Esophagus squamous epithelium (tissue), 5 donors: ENCODE data around the gene MAPKAP1. TPM values are rescaled to one million over a fixed set of nuclear protein-coding genes. Genes with fewer than 3 reads are reported as not detected.

Experiments used
- DNase-seq: peaks from one replicate; lab custom pipeline; 2025; lab: John Stamatoyannopoulos, UW
- H3K27ac ChIP-seq, 4 donors: fragments of 200-600 bp; sonication (generic); one replicate each; pipeline ENCODE4 v1.5.1; 2016 to 2019; ENCODE audit warnings: mild to moderate bottlenecking in 1 of 4
- H3K27me3 ChIP-seq, 4 donors: fragments of 200-600 bp; sonication (generic); 1 replicate in 3 of 4; 2 replicates in 1 of 4; pipeline versions ENCODE4 v1.5.1 to v1.6.0; 2017 to 2021; ENCODE audit warnings: antibody characterized with exemption in 1 of 4
- H3K36me3 ChIP-seq, 3 donors: fragments of 200-600 bp; sonication (generic); one replicate each; pipeline ENCODE4 v1.5.1; 2016 to 2019
- H3K4me1 ChIP-seq, 3 donors: fragments of 200-600 bp; sonication (generic); one replicate each; pipeline ENCODE4 v1.5.1; 2017 to 2019
- H3K4me3 ChIP-seq, 4 donors: fragments of 200-600 bp; sonication (generic); 1 replicate in 3 of 4; 2 replicates in 1 of 4; pipeline ENCODE4 v1.5.1; 2016 to 2019; ENCODE audit warnings: mild to moderate bottlenecking in 2 of 4, moderate library complexity in 1 of 4
- H3K9me3 ChIP-seq, 3 donors: fragments of 200-600 bp; sonication (generic); one replicate each; pipeline ENCODE4 v1.5.1; 2016 to 2019
- CTCF ChIP-seq, 6 experiments: fragments of 450-650 bp in 4 of 6; fragments of 200-600 bp in 2 of 6; sonication (generic) in 2 of 6; IDR thresholded peaks; one replicate each; pipeline ENCODE4 v1.5.1; 2016 to 2019; ENCODE audit warnings: antibody characterized with exemption in 6 of 6, mild to moderate bottlenecking in 4 of 6, moderate library complexity in 4 of 6
- POLR2A ChIP-seq, 4 donors: fragments of 450-650 bp; IDR thresholded peaks; one replicate each; pipeline ENCODE4 v1.6.1; 2017; ENCODE audit warnings: antibody characterized with exemption in 4 of 4, mild to moderate bottlenecking in 4 of 4, moderate library complexity in 3 of 4
- WGBS, 2 donors: methylation state at CpG; one replicate each; pipeline ENCODE4 v1.1.5; 2018; 5-methylcytosine and 5-hydroxymethylcytosine counted together
- intact Hi-C: fragments of 100-400 bp; cut with DNase I; formaldehyde crosslinking; loops from one replicate; pipeline ENCODE4 v1.15.0; 2022
- total RNA-seq, 4 donors: library from RNA; depleted of rRNA; stranded (reverse); fragments of >200 nt; gene quantifications; one replicate each; pipeline ENCODE4 v1.1.0, GENCODE V29; 2016
- donor health status: DM: yes; HTN: yes; CAD: no.

The MAPKAP1 gene
- total RNA-seq, 4 donors from 2014 or later: 59.0 to 87.0 (median 70.9) TPM

- no peak overlapping the region for H3K27ac ChIP-seq
- no peak for TF ChIP-seq CTCF (IDR thresholded peaks at IDR 0.05)
- TF ChIP-seq POLR2A (IDR thresholded peaks at IDR 0.05): no peak
- H3K27me3 ChIP-seq: no peaks in the 10 kb centered on the region
- H3K36me3 ChIP-seq: no peaks in the 10 kb centered on the region
- WGBS, 2 donors: 75 to 79% methylated on average over 5 of the region's 5 CpGs
- peaks cover 17 to 65% (median 24%) of the 10 kb centered on the region in 3 donors for H3K4me1 ChIP-seq
- no peak overlapping the region for H3K4me3 ChIP-seq
- DNase-seq: no peak
- no peaks in the 10 kb centered on the region for H3K9me3 ChIP-seq
- intact Hi-C loops: loop anchor here (5.0 to 10.0 kb wide), 2 partner anchors 72 to 199 kb away; no protein-coding TSS in a partner anchor
These were observed 72.8 kb downstream of the MAPKAP1 start for GRCh38 chr9:125634040-125634717.

GRCh38 chr9:125633116-125633745 lies 73.8 kb downstream of the MAPKAP1 start:
- DNase-seq: no peak
- no peaks in the 10 kb centered on the region for H3K27me3 ChIP-seq
- H3K4me1 ChIP-seq: peaks cover 17 to 57% (median 24%) of the 10 kb centered on the region in 3 donors
- intact Hi-C loops: loop anchor here (5.0 to 10.0 kb wide), 2 partner anchors 71 to 198 kb away; no protein-coding TSS in a partner anchor
- WGBS, 2 donors: 38 to 64% methylated on average over 2 of the region's 2 CpGs
- H3K9me3 ChIP-seq: no peaks in the 10 kb centered on the region
- no peaks in the 10 kb centered on the region for H3K36me3 ChIP-seq
- H3K27ac ChIP-seq: peak overlapping the region in 2 of 4 donors; percentile 11 to 61
- no peak for TF ChIP-seq POLR2A (IDR thresholded peaks at IDR 0.05)
- TF ChIP-seq CTCF (IDR thresholded peaks at IDR 0.05): no peak
- H3K4me3 ChIP-seq: no peak overlapping the region

- DNase-seq: no peak
- Histone ChIP-seq H3K27me3 (no peaks in the 10 kb centered on the region), H3K4me1 (peaks cover 17 to 57% (median 24%) of the 10 kb centered on the region in 3 donors), H3K4me3 (no peak overlapping the region), H3K9me3 (no peaks in the 10 kb centered on the region), H3K27ac (peak overlapping the region in 3 of 4 donors; percentile 11 to 61 (median 40)), H3K36me3 (no peaks in the 10 kb centered on the region)
- no peak for TF ChIP-seq POLR2A (IDR thresholded peaks at IDR 0.05)
- WGBS, 2 donors: 51 to 54% methylated on average over 3 to 4 of the region's 4 CpGs
- intact Hi-C loops: loop anchor here (5.0 to 10.0 kb wide), 2 partner anchors 70 to 198 kb away; no protein-coding TSS in a partner anchor
These were observed 74.5 kb downstream of the MAPKAP1 start for GRCh38 chr9:125632321-125633115.

GRCh38 chr9:125631391-125632085 lies 75.5 kb downstream of the MAPKAP1 start:
- H3K36me3 ChIP-seq: no peaks in the 10 kb centered on the region
- H3K4me3 ChIP-seq: no peak overlapping the region
- no peaks in the 10 kb centered on the region for H3K27me3 ChIP-seq
- H3K9me3 ChIP-seq: no peaks in the 10 kb centered on the region
- DNase-seq: no peak
- 65 to 66% methylated on average over 6 to 7 of the region's 7 CpGs for WGBS, 2 donors
- intact Hi-C loops: loop anchor here (5.0 to 10.0 kb wide), 2 partner anchors 69 to 197 kb away; no protein-coding TSS in a partner anchor
- peaks cover 17 to 57% (median 24%) of the 10 kb centered on the region in 3 donors for H3K4me1 ChIP-seq
- peak overlapping the region in 1 of 4 donors; percentile 61 for H3K27ac ChIP-seq
- TF ChIP-seq POLR2A (IDR thresholded peaks at IDR 0.05): no peak
- TF ChIP-seq CTCF (IDR thresholded peaks at IDR 0.05): peak in 5 of 6 experiments; percentile 39 to 77 (median 56)

- Histone ChIP-seq H3K27ac (no peak overlapping the region), H3K4me3 (no peak overlapping the region), H3K9me3 (no peaks in the 10 kb centered on the region), H3K4me1 (peaks cover 23 to 63% (median 24%) of the 10 kb centered on the region in 3 donors), H3K36me3 (no peaks in the 10 kb centered on the region), H3K27me3 (no peaks in the 10 kb centered on the region)
- intact Hi-C loops: loop anchor here (5.0 to 10.0 kb wide), 2 partner anchors 68 to 196 kb away; no protein-coding TSS in a partner anchor
- TF ChIP-seq POLR2A (IDR thresholded peaks at IDR 0.05): no peak
- TF ChIP-seq CTCF (IDR thresholded peaks at IDR 0.05): no peak
- no peak for DNase-seq
- 89 to 92% methylated on average over 1 of the region's 1 CpG for WGBS, 2 donors
These were observed 76.6 kb downstream of the MAPKAP1 start for GRCh38 chr9:125630436-125630835.
